Measurements from ENCODE around the gene NR1D1. TPM values are rescaled to one million over a fixed set of nuclear protein-coding genes. Genes with fewer than 3 reads are reported as not detected.

Gene NR1D1
- total and polyA plus RNA-seq, 7 experiments from 2014 or later = 3.6 to 34.2 (median 16.4) TPM

GRCh38 chr17:40108970-40109824 lies 8.8 kb upstream of the NR1D1 start:
- H3K36me3 Mint-ChIP-seq = no peaks in the 10 kb centered on the region
- Histone ChIP-seq H3K4me3 (ENCODE audit: low read length) (no peak overlapping the region), H3K4me1 (ENCODE audit: control insufficient read depth in 2 of 2, insufficient read depth in 2 of 2, low read length in 2 of 2) (peaks cover 89 to 94% of the 10 kb centered on the region in 2 donors), H3K36me3 (ENCODE audit: control insufficient read depth in 2 of 3, insufficient read depth in 3 of 3, low read length in 3 of 3) (no peaks in the 10 kb centered on the region), H3K27me3 (ENCODE audit: control insufficient read depth in 2 of 2, insufficient read depth in 2 of 2, low read length in 2 of 2) (no peaks in the 10 kb centered on the region), H3K9me3 (ENCODE audit: control insufficient read depth in 2 of 3, low read length in 3 of 3) (no peaks in the 10 kb centered on the region), H3K27ac (ENCODE audit: low read depth, low read length) (peak overlapping the region; percentile 87)
- peaks cover 0 to 24% (median 0%) of the 10 kb centered on the region in 5 donors for H3K27me3 Mint-ChIP-seq
- H3K9me3 Mint-ChIP-seq = no peaks in the 10 kb centered on the region
- H3K4me1 Mint-ChIP-seq = peaks cover 79 to 97% (median 89%) of the 10 kb centered on the region in 7 donors
- intact Hi-C loops (cut with micrococcal nuclease) = loop anchor here (1.0 to 10.0 kb wide), 3 partner anchors 10 to 496 kb away; no protein-coding TSS in a partner anchor
- ATAC-seq = no peak
- peak overlapping the region in 8 of 9 donors; percentile 97 to 100 (median 100) for H3K27ac Mint-ChIP-seq
- ChIA-PET POLR2A (interaction anchor here (0.7 to 9.0 kb wide), 11 partner anchors 11 to 67 kb away, joined by 3 to 291 read pairs (median 8); partner anchors contain the start of genes MSL1, NR1D1 and THRA), CTCF (interaction anchor here (0.6 to 7.3 kb wide), 7 partner anchors 11 to 82 kb away, joined by 3 to 133 read pairs (median 53); partner anchors contain the start of genes NR1D1 and THRA)
- peak overlapping the region in 7 of 10 donors; percentile 3 to 88 (median 54) for H3K4me3 Mint-ChIP-seq
- DNase-seq = no peak

GRCh38 chr17:40107522-40108174 lies 7.3 kb upstream of the NR1D1 start:
- H3K9me3 ChIP-seq (ENCODE audit: control insufficient read depth in 2 of 3, low read length in 3 of 3) = no peaks in the 10 kb centered on the region
- ChIA-PET CTCF (interaction anchor here (1.0 to 1.8 kb wide), 6 partner anchors 14 to 44 kb away, joined by 3 to 9 read pairs (median 6); no protein-coding TSS in a partner anchor), POLR2A (interaction anchor here (0.7 to 3.5 kb wide), 13 partner anchors 12 to 1583 kb away, joined by 3 to 73 read pairs (median 5); partner anchors contain the start of genes CASC3, MSL1 and THRA)
- intact Hi-C loops (cut with micrococcal nuclease) = loop anchor here (1.0 to 10.0 kb wide), 3 partner anchors 8 to 497 kb away; no protein-coding TSS in a partner anchor
- Mint-ChIP-seq H3K36me3 (no peaks in the 10 kb centered on the region), H3K4me3 (peak overlapping the region; percentile 50 to 88 (median 76)), H3K27me3 (peaks cover 0 to 24% (median 0%) of the 10 kb centered on the region in 5 donors), H3K9me3 (no peaks in the 10 kb centered on the region), H3K27ac (peak overlapping the region; percentile 82 to 100 (median 99)), H3K4me1 (peaks cover 84 to 99% (median 95%) of the 10 kb centered on the region in 7 donors)
- H3K27ac ChIP-seq (ENCODE audit: low read depth, low read length) = peak overlapping the region; percentile 87
- no peaks in the 10 kb centered on the region for H3K36me3 ChIP-seq (ENCODE audit: control insufficient read depth in 2 of 3, insufficient read depth in 3 of 3, low read length in 3 of 3)
- H3K4me3 ChIP-seq (ENCODE audit: low read length) = peak overlapping the region; percentile 3
- DNase-seq = peak in 3 of 9 donors; percentile 17 to 51 (median 25)
- peak; percentile 3 for ATAC-seq
- peaks cover 92 to 98% of the 10 kb centered on the region in 2 donors for H3K4me1 ChIP-seq (ENCODE audit: control insufficient read depth in 2 of 2, insufficient read depth in 2 of 2, low read length in 2 of 2)
- no peaks in the 10 kb centered on the region for H3K27me3 ChIP-seq (ENCODE audit: control insufficient read depth in 2 of 2, insufficient read depth in 2 of 2, low read length in 2 of 2)

- no peaks in the 10 kb centered on the region for H3K9me3 ChIP-seq (ENCODE audit: control insufficient read depth in 2 of 3, low read length in 3 of 3)
- H3K36me3 ChIP-seq (ENCODE audit: control insufficient read depth in 2 of 3, insufficient read depth in 3 of 3, low read length in 3 of 3) = no peaks in the 10 kb centered on the region
- H3K4me3 ChIP-seq (ENCODE audit: low read length) = peak overlapping the region; percentile 3
- peaks cover 85 to 91% of the 10 kb centered on the region in 2 donors for H3K4me1 ChIP-seq (ENCODE audit: control insufficient read depth in 2 of 2, insufficient read depth in 2 of 2, low read length in 2 of 2)
- Mint-ChIP-seq H3K27me3 (peaks cover 0 to 25% (median 0%) of the 10 kb centered on the region in 5 donors), H3K36me3 (no peaks in the 10 kb centered on the region), H3K27ac (peak overlapping the region; percentile 71 to 100 (median 99)), H3K4me3 (peak overlapping the region; percentile 46 to 88 (median 76)), H3K9me3 (no peaks in the 10 kb centered on the region), H3K4me1 (peaks cover 79 to 97% (median 92%) of the 10 kb centered on the region in 7 donors)
- ChIA-PET POLR2A (interaction anchor here (0.6 to 3.5 kb wide), 17 partner anchors 11 to 1583 kb away, joined by 3 to 73 read pairs (median 4); partner anchors contain the start of genes CASC3, MED24, MSL1 and PSMD3), CTCF (interaction anchor here (0.9 to 1.8 kb wide), 8 partner anchors 9 to 43 kb away, joined by 3 to 9 read pairs (median 5); no protein-coding TSS in a partner anchor)
- intact Hi-C loops (cut with micrococcal nuclease) = loop anchor here in 1 of 2 donors (10.0 kb wide), 1 partner anchor 498 kb away; no protein-coding TSS in a partner anchor
- ATAC-seq (no peak), DNase-seq (peak in 6 of 9 donors; percentile 58 to 72 (median 62))
- H3K27ac ChIP-seq (ENCODE audit: low read depth, low read length) = peak overlapping the region; percentile 87
- no peaks in the 10 kb centered on the region for H3K27me3 ChIP-seq (ENCODE audit: control insufficient read depth in 2 of 2, insufficient read depth in 2 of 2, low read length in 2 of 2)
Measured at GRCh38 chr17:40106760-40107521, 6.6 kb upstream of the NR1D1 start.

- POLR2A ChIA-PET = interaction anchor here (0.6 to 3.5 kb wide), 17 partner anchors 10 to 1584 kb away, joined by 3 to 73 read pairs (median 4); partner anchors contain the start of genes CASC3, MED24, MSL1 and THRA
Measured at GRCh38 chr17:40105861-40106759, 5.7 kb upstream of the NR1D1 start.

More at GRCh38 chr17:40105861-40106759, 5.7 kb upstream of the NR1D1 start:
- no peak for DNase-seq
- peaks cover 0 to 30% (median 0%) of the 10 kb centered on the region in 5 donors for H3K27me3 Mint-ChIP-seq
- no peaks in the 10 kb centered on the region for H3K36me3 Mint-ChIP-seq
- Histone ChIP-seq H3K9me3 (ENCODE audit: control insufficient read depth in 2 of 3, low read length in 3 of 3) (no peaks in the 10 kb centered on the region), H3K36me3 (ENCODE audit: control insufficient read depth in 2 of 3, insufficient read depth in 3 of 3, low read length in 3 of 3) (no peaks in the 10 kb centered on the region), H3K27ac (ENCODE audit: low read depth, low read length) (peak overlapping the region; percentile 87), H3K27me3 (ENCODE audit: control insufficient read depth in 2 of 2, insufficient read depth in 2 of 2, low read length in 2 of 2) (no peaks in the 10 kb centered on the region), H3K4me3 (ENCODE audit: low read length) (no peak overlapping the region), H3K4me1 (ENCODE audit: control insufficient read depth in 2 of 2, insufficient read depth in 2 of 2, low read length in 2 of 2) (peaks cover 78 to 87% of the 10 kb centered on the region in 2 donors)
- H3K4me1 Mint-ChIP-seq = peaks cover 77 to 97% (median 92%) of the 10 kb centered on the region in 7 donors
- ATAC-seq = no peak
- H3K27ac Mint-ChIP-seq = peak overlapping the region in 8 of 9 donors; percentile 97 to 100 (median 100)
- no peaks in the 10 kb centered on the region for H3K9me3 Mint-ChIP-seq
- intact Hi-C loops (cut with micrococcal nuclease) = loop anchor here in 1 of 2 donors (10.0 kb wide), 1 partner anchor 499 kb away; no protein-coding TSS in a partner anchor
- CTCF ChIA-PET = interaction anchor here (0.9 to 1.8 kb wide), 7 partner anchors 9 to 42 kb away, joined by 3 to 9 read pairs (median 5); no protein-coding TSS in a partner anchor
- H3K4me3 Mint-ChIP-seq = peak overlapping the region in 9 of 10 donors; percentile 63 to 88 (median 75)

Data from naive thymus-derived CD4-positive, alpha-beta T cell (primary cell).